ENCODE results near the gene SLC9A1. TPM values are rescaled to one million over a fixed set of nuclear protein-coding genes. Genes with fewer than 3 reads are reported as not detected.

Gene SLC9A1
- total RNA-seq, 1 donor from 2014 or later = 1.8 TPM

DNA sequence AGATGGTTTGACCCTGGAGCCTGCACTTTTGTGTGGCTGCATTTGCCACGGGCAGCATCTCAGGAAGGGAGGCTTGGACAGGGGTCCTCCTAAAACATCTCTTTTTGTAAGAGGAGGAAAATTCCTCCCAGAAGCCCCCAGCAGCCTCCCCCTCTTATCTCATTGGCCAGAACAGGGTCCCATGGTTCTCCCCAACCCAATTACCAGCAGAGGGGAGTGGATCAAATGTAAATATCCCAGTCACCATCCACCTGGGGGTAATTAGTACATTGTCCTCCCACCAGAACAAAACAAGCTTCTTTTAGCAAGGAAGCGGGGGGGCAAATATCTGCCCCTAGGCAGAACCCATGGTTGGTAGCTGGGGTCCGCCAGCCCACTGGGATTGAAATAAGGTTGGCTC is 97.5 kb downstream of the SLC9A1 start:
- H3K4me2 ChIP-seq = peak overlapping the region; percentile 69
- TF ChIP-seq EZH2 (IDR thresholded peaks at IDR 0.05) (no peak), EZH2phosphoT487 (IDR thresholded peaks at IDR 0.05) (no peak), CTCF (IDR thresholded peaks at IDR 0.05) (no peak)
- H3K4me3 ChIP-seq = no peak overlapping the region
- no peak overlapping the region for H3K9ac ChIP-seq
- Mint-ChIP-seq H3K27ac (peak overlapping the region; percentile 39), H3K9me3 (no peaks in the 10 kb centered on the region), H3K4me3 (no peak overlapping the region), H3K4me1 (peaks cover 38% of the 10 kb centered on the region), H3K27me3 (ENCODE audit: insufficient read depth, low read depth) (peaks cover 4% of the 10 kb centered on the region), H3K36me3 (no peaks in the 10 kb centered on the region)
- DNase-seq (ENCODE audit: low spot score) = peak; percentile 28
- H3K9me3 ChIP-seq (ENCODE audit: low read depth) = no peaks in the 10 kb centered on the region
- H3K4me1 ChIP-seq = peaks cover 26% of the 10 kb centered on the region
- no peaks in the 10 kb centered on the region for H3K36me3 ChIP-seq
- peak overlapping the region; percentile 53 for H3K27ac ChIP-seq
- H3F3A ChIP-seq (ENCODE audit: low read depth) = peaks cover 26% of the 10 kb centered on the region
- H4K20me1 ChIP-seq (ENCODE audit: low read depth) = no peaks in the 10 kb centered on the region
- no peaks in the 10 kb centered on the region for H3K79me2 ChIP-seq (ENCODE audit: low read depth)
- no peaks in the 10 kb centered on the region for H3K27me3 ChIP-seq
- peak overlapping the region; percentile 96 for H2AFZ ChIP-seq (replicated peaks)

DNA sequence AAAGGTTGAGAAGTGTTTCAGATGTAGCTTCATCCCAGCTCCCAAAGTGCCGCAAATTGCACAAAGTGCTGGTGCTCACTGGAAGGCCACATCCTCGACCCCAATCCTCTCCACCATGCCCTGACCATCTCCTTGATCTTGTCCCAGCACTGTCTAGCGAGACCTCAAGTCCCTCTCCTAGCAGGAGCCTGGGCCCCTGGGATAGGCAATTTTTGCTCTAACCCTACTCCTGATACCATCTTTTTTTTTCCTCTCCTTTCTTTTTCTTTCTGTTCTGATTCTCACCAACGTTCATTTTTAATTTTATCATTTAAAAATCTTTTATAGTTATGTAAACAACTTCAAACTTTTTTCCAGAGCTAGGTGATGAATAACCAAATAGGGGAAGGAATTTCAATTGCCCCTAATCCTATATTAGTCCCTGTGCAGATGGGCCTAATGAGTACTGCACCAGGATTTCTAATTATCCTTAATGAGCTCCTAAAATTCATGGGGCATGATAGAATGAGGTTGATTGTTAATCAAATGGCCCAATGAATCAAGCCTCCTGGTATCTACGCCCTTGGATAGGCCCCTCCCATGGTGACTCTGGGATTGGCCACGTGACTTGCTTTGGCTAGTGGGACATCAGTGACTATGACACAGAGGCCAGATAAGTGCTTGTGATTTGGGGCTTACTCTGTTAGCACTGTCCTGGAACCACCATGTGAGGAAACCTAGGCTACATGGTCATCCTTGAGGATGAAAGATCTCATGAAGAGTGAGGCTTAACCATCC is 100.8 kb downstream of the SLC9A1 start:
- Mint-ChIP-seq H3K4me1 (peaks cover 25% of the 10 kb centered on the region), H3K27ac (no peak overlapping the region), H3K4me3 (no peak overlapping the region), H3K36me3 (no peaks in the 10 kb centered on the region), H3K27me3 (ENCODE audit: insufficient read depth, low read depth) (peaks cover 2% of the 10 kb centered on the region), H3K9me3 (peaks cover 2% of the 10 kb centered on the region)
- Histone ChIP-seq H3K4me3 (no peak overlapping the region), H3K27ac (no peak overlapping the region), H3F3A (ENCODE audit: low read depth) (peaks cover 26% of the 10 kb centered on the region), H2AFZ (replicated peaks) (no peak overlapping the region), H3K4me2 (no peak overlapping the region), H3K27me3 (no peaks in the 10 kb centered on the region), H3K4me1 (peaks cover 23% of the 10 kb centered on the region), H3K9me3 (ENCODE audit: low read depth) (no peaks in the 10 kb centered on the region), H4K20me1 (ENCODE audit: low read depth) (no peaks in the 10 kb centered on the region), H3K36me3 (no peaks in the 10 kb centered on the region), H3K79me2 (ENCODE audit: low read depth) (no peaks in the 10 kb centered on the region), H3K9ac (no peak overlapping the region)
- no peak for DNase-seq (ENCODE audit: low spot score)
- TF ChIP-seq CTCF (IDR thresholded peaks at IDR 0.05) (no peak), EZH2phosphoT487 (IDR thresholded peaks at IDR 0.05) (no peak), EZH2 (IDR thresholded peaks at IDR 0.05) (no peak)

GRCh38 chr1:27052527-27052926 is 102.4 kb downstream of the SLC9A1 start:
- no peak for DNase-seq (ENCODE audit: low spot score)
- Histone ChIP-seq H3K4me1 (peaks cover 7% of the 10 kb centered on the region), H3K36me3 (no peaks in the 10 kb centered on the region), H3K9me3 (ENCODE audit: low read depth) (no peaks in the 10 kb centered on the region), H3F3A (ENCODE audit: low read depth) (peaks cover 10% of the 10 kb centered on the region), H3K27ac (no peak overlapping the region), H3K79me2 (ENCODE audit: low read depth) (no peaks in the 10 kb centered on the region), H3K9ac (no peak overlapping the region), H3K4me2 (no peak overlapping the region), H4K20me1 (ENCODE audit: low read depth) (no peaks in the 10 kb centered on the region), H3K4me3 (no peak overlapping the region), H3K27me3 (no peaks in the 10 kb centered on the region), H2AFZ (replicated peaks) (no peak overlapping the region)
- Mint-ChIP-seq H3K4me1 (peaks cover 14% of the 10 kb centered on the region), H3K4me3 (no peak overlapping the region), H3K9me3 (peaks cover 2% of the 10 kb centered on the region), H3K36me3 (no peaks in the 10 kb centered on the region), H3K27me3 (ENCODE audit: insufficient read depth, low read depth) (peaks cover 2% of the 10 kb centered on the region), H3K27ac (no peak overlapping the region)
- TF ChIP-seq EZH2 (IDR thresholded peaks at IDR 0.05) (no peak), CTCF (IDR thresholded peaks at IDR 0.05) (no peak), EZH2phosphoT487 (IDR thresholded peaks at IDR 0.05) (no peak)

Data from neural progenitor cell (in vitro differentiated cells).